Upper lobe of left lung (tissue), 6 donors: Measurements from ENCODE around the gene PID1. TPM values are rescaled to one million over a fixed set of nuclear protein-coding genes. Genes with fewer than 3 reads are reported as not detected.

Experiments used
- ATAC-seq, 2 donors: fragments of 200-7000 bp; cut with Tn5 transposase; one replicate each; pipeline ENCODE4 v1.9.1; 2022; ENCODE audit warnings: mild to moderate bottlenecking in 2 of 2, moderate library complexity in 2 of 2; ENCODE audit not compliant: low FRiP score in 2 of 2
- DNase-seq, 2 donors: peaks; one replicate each; pipeline ENCODE4 v3.0.0-alpha.2; 2019 to 2020
- H3K27ac ChIP-seq, 4 donors: fragments of 200-600 bp; sonication (generic); one replicate each; pipeline ENCODE4 v1.5.1; 2016 to 2019
- H3K27me3 ChIP-seq, 4 donors: fragments of 200-600 bp; sonication (generic); one replicate each; pipeline ENCODE4 v1.5.1; 2017 to 2019
- H3K36me3 ChIP-seq, 4 donors: fragments of 200-600 bp; sonication (generic); one replicate each; pipeline ENCODE4 v1.5.1; 2016 to 2019
- H3K4me1 ChIP-seq, 4 donors: fragments of 200-600 bp; sonication (generic); one replicate each; pipeline ENCODE4 v1.5.1; 2018 to 2019
- H3K4me3 ChIP-seq, 4 donors: fragments of 200-600 bp; sonication (generic); one replicate each; pipeline ENCODE4 v1.5.1; 2017 to 2019; ENCODE audit warnings: mild to moderate bottlenecking in 2 of 4, moderate library complexity in 1 of 4
- H3K9me3 ChIP-seq, 4 donors: fragments of 200-600 bp; sonication (generic); one replicate each; pipeline ENCODE4 v1.5.1; 2018 to 2019
- EP300 ChIP-seq, 4 donors: sonication (generic); formaldehyde crosslinking; IDR thresholded peaks; one replicate each; pipeline ENCODE4 v1.5.1; 2017; ENCODE audit warnings: antibody characterized with exemption in 4 of 4, control low read depth in 2 of 4
- POLR2A ChIP-seq, 4 donors: fragments of 450-650 bp; IDR thresholded peaks; one replicate each; pipeline ENCODE4 v1.5.1; 2016 to 2017; ENCODE audit warnings: antibody characterized with exemption in 4 of 4, mild to moderate bottlenecking in 2 of 4
- POLR2AphosphoS5 ChIP-seq, 2 donors: sonication (generic); formaldehyde crosslinking; IDR thresholded peaks; one replicate each; pipeline ENCODE4 v1.5.1; 2017; ENCODE audit warnings: antibody characterized with exemption in 2 of 2
- WGBS, 2 donors: methylation state at CpG; one replicate each; pipeline ENCODE4 v1.1.5; 2017 to 2018; 5-methylcytosine and 5-hydroxymethylcytosine counted together
- small RNA-seq, 4 donors: library from RNA; depleted of rRNA; stranded (forward); fragments of <200 nt; gene quantifications; one replicate each; pipeline ENCODE3, GENCODE V24; 2016
- total RNA-seq, 6 donors: library from RNA; depleted of rRNA in 4 of 6; stranded (reverse); fragments of >200 nt in 4 of 6; gene quantifications; one replicate each; pipeline versions ENCODE4 v1.1.0 to v1.2.1, GENCODE V29; 2016 to 2021
- TF ChIP-seq, protein P1 (sequence below), 6 experiments: fragments of 450-650 bp in 4 of 6; fragments of 200-600 bp in 2 of 6; sonication (generic) in 2 of 6; IDR thresholded peaks; one replicate each; pipeline ENCODE4 v1.5.1; 2016 to 2019; ENCODE audit warnings: antibody characterized with exemption in 6 of 6
- donor health status: DM: no; HTN: no; CAD: no; lungs with moderate emphysema.
- donor health status: DM: no; HTN: yes; CAD: no; lungs with severe emphysema.

Gene PID1
- total RNA-seq, 6 donors from 2014 or later, result 20.8 to 59.7 (median 39.8) TPM

- Histone ChIP-seq H3K36me3 (no peaks in the 10 kb centered on the region), H3K4me1 (no peaks in the 10 kb centered on the region), H3K27me3 (no peaks in the 10 kb centered on the region), H3K27ac (no peak overlapping the region), H3K4me3 (no peak overlapping the region), H3K9me3 (peaks cover 0 to 6% (median 0%) of the 10 kb centered on the region in 4 donors)
- no peak for ATAC-seq
- 59 to 60% methylated on average over 1 of the region's 1 CpG for WGBS, 2 donors
- DNase-seq, result no peak
- no peak for TF ChIP-seq POLR2AphosphoS5 (IDR thresholded peaks at IDR 0.05)
- no peak for TF ChIP-seq POLR2A (IDR thresholded peaks at IDR 0.05)
- TF ChIP-seq, protein P1, sequence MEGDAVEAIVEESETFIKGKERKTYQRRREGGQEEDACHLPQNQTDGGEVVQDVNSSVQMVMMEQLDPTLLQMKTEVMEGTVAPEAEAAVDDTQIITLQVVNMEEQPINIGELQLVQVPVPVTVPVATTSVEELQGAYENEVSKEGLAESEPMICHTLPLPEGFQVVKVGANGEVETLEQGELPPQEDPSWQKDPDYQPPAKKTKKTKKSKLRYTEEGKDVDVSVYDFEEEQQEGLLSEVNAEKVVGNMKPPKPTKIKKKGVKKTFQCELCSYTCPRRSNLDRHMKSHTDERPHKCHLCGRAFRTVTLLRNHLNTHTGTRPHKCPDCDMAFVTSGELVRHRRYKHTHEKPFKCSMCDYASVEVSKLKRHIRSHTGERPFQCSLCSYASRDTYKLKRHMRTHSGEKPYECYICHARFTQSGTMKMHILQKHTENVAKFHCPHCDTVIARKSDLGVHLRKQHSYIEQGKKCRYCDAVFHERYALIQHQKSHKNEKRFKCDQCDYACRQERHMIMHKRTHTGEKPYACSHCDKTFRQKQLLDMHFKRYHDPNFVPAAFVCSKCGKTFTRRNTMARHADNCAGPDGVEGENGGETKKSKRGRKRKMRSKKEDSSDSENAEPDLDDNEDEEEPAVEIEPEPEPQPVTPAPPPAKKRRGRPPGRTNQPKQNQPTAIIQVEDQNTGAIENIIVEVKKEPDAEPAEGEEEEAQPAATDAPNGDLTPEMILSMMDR (IDR thresholded peaks at IDR 0.05), result no peak
- TF ChIP-seq EP300 (IDR thresholded peaks at IDR 0.05), result no peak
Measured at GRCh38 chr2:228986961-228987360, 284.1 kb downstream of the PID1 start.

DNA sequence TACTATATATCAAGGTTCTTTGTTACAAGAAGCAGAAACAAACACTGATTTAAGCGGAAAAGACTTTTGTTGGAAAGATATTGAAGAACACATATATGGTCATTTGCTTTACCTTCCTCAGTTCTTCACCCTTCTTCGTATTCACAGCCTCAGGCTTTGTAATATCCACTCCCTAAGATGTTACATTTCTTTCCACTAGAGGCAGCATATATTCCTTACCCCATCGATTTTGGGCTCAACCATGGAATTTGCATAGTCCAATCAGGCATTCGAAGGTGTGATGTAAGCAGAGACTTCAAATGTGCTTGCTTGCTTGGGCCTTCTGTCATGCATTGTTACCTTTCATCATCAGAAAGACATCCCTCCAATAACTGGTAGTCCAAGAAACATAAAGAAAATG, 287.4 kb downstream of the PID1 start:
- ATAC-seq (no peak), DNase-seq (no peak)
- Histone ChIP-seq H3K4me1 (no peaks in the 10 kb centered on the region), H3K27ac (no peak overlapping the region), H3K4me3 (no peak overlapping the region), H3K27me3 (no peaks in the 10 kb centered on the region), H3K36me3 (no peaks in the 10 kb centered on the region), H3K9me3 (peaks cover 0 to 10% (median 2%) of the 10 kb centered on the region in 4 donors)
- TF ChIP-seq POLR2AphosphoS5 (IDR thresholded peaks at IDR 0.05) (no peak), POLR2A (IDR thresholded peaks at IDR 0.05) (no peak), EP300 (IDR thresholded peaks at IDR 0.05) (no peak)
- TF ChIP-seq, protein P1 (IDR thresholded peaks at IDR 0.05), result no peak
- 71 to 84% methylated on average over 4 of the region's 4 CpGs for WGBS, 2 donors

DNA sequence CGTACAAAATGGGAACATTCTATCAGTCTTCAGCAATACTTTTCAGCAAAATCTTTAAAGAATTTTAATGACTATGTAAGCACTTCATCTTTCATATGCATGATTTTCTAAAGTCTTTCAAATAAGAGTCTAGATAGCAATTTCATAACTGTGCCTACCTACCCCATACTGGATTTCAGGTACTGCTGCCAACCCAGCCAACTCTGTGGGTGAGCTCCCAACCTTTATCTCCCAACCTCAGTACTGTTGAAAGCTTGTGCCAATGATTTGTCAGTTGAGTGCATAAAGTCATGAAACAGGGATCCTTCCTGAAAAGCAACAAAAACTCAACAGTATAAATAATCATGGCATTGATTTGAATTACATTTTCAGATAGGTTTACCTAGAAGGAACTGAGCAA, 296.9 kb downstream of the PID1 start:
- H3K4me3 ChIP-seq, result no peak overlapping the region

More for the DNA sequence above, 296.9 kb downstream of the PID1 start:
- Histone ChIP-seq H3K27me3 (no peaks in the 10 kb centered on the region), H3K27ac (no peak overlapping the region), H3K9me3 (no peaks in the 10 kb centered on the region), H3K36me3 (no peaks in the 10 kb centered on the region), H3K4me1 (no peaks in the 10 kb centered on the region)
- TF ChIP-seq POLR2AphosphoS5 (IDR thresholded peaks at IDR 0.05) (no peak), EP300 (IDR thresholded peaks at IDR 0.05) (no peak), POLR2A (IDR thresholded peaks at IDR 0.05) (no peak)
- ATAC-seq (no peak), DNase-seq (no peak)
- 61 to 65% methylated on average over 1 of the region's 1 CpG for WGBS, 2 donors

Small RNA genes within 50 kb of the gene (small RNA-seq; reads per million reads assigned to genes)
- 0 reads per million in 4 donors for gene RN7SKP283
